ENCODE measurements around the gene UBLCP1.

GRCh38 chr5:159258361-159258760 lies 4.7 kb upstream of the UBLCP1 start:
- TF ChIP-seq, protein P1, sequence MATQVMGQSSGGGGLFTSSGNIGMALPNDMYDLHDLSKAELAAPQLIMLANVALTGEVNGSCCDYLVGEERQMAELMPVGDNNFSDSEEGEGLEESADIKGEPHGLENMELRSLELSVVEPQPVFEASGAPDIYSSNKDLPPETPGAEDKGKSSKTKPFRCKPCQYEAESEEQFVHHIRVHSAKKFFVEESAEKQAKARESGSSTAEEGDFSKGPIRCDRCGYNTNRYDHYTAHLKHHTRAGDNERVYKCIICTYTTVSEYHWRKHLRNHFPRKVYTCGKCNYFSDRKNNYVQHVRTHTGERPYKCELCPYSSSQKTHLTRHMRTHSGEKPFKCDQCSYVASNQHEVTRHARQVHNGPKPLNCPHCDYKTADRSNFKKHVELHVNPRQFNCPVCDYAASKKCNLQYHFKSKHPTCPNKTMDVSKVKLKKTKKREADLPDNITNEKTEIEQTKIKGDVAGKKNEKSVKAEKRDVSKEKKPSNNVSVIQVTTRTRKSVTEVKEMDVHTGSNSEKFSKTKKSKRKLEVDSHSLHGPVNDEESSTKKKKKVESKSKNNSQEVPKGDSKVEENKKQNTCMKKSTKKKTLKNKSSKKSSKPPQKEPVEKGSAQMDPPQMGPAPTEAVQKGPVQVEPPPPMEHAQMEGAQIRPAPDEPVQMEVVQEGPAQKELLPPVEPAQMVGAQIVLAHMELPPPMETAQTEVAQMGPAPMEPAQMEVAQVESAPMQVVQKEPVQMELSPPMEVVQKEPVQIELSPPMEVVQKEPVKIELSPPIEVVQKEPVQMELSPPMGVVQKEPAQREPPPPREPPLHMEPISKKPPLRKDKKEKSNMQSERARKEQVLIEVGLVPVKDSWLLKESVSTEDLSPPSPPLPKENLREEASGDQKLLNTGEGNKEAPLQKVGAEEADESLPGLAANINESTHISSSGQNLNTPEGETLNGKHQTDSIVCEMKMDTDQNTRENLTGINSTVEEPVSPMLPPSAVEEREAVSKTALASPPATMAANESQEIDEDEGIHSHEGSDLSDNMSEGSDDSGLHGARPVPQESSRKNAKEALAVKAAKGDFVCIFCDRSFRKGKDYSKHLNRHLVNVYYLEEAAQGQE (IDR thresholded peaks at IDR 0.05): no peak
- TF ChIP-seq YY1 (IDR thresholded peaks at IDR 0.05) (no peak), CTCF (IDR thresholded peaks at IDR 0.05; ENCODE audit: low read depth, low read length, missing input control) (no peak), FOXA1 (IDR thresholded peaks at IDR 0.05) (no peak), EGR1 (IDR thresholded peaks at IDR 0.05; ENCODE audit: low read depth in 2 of 2) (no peak)
- TF ChIP-seq, protein P2, sequence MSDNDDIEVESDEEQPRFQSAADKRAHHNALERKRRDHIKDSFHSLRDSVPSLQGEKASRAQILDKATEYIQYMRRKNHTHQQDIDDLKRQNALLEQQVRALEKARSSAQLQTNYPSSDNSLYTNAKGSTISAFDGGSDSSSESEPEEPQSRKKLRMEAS (IDR thresholded peaks at IDR 0.05): no peak
